GM13976 (cell line): Measurements from ENCODE around the gene NOLC1.

Experiments
- DNase-seq: peaks from one replicate; pipeline ENCODE4 v3.0.0; 2012; ENCODE audit warnings: low spot score
- in situ Hi-C: fragments of 300-500 bp; cut with MboI; formaldehyde crosslinking; loops from one replicate; pipeline ENCODE4 v1.12.0; 2022; ENCODE audit warnings: low sequenced_read_pairs, mixed read lengths, inconsistent platforms; ENCODE audit not compliant: unreplicated experiment
- TF ChIP-seq, protein P1 (sequence below): IDR thresholded peaks from 2 replicates; pipeline ENCODE4 v1.5.1; 2012; ENCODE audit warnings: borderline replicate concordance, mild to moderate bottlenecking; ENCODE audit not compliant: insufficient read depth; ENCODE audit errors: extremely low read depth, missing control alignments, control extremely low read depth

The NOLC1 gene

DNA sequence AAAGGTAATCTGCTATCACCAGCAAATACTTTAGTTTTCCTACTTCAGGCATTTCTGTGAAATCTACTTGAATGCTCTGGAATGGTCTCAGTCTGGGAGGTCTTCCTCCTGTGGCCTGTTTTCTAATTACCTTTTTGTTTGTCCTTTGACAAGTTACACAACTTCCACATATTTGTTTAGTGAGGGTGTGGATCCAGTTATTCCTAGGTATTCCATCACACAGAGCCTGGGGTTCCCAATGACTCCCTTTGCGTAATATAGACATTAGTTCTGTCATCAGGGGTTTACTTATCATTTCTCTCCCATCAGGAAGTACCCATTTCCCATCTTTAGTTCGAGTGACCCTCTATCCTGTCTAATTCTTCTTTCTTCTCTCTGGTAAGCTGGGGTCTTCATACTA lies 45.8 kb downstream of the NOLC1 start:
- TF ChIP-seq, protein P1, sequence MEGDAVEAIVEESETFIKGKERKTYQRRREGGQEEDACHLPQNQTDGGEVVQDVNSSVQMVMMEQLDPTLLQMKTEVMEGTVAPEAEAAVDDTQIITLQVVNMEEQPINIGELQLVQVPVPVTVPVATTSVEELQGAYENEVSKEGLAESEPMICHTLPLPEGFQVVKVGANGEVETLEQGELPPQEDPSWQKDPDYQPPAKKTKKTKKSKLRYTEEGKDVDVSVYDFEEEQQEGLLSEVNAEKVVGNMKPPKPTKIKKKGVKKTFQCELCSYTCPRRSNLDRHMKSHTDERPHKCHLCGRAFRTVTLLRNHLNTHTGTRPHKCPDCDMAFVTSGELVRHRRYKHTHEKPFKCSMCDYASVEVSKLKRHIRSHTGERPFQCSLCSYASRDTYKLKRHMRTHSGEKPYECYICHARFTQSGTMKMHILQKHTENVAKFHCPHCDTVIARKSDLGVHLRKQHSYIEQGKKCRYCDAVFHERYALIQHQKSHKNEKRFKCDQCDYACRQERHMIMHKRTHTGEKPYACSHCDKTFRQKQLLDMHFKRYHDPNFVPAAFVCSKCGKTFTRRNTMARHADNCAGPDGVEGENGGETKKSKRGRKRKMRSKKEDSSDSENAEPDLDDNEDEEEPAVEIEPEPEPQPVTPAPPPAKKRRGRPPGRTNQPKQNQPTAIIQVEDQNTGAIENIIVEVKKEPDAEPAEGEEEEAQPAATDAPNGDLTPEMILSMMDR, result no peak
- in situ Hi-C loops, result no loop called here
- no peak for DNase-seq

- TF ChIP-seq, protein P1, result no peak
- no peak for DNase-seq
- in situ Hi-C loops, result no loop called here
Observed at GRCh38 chr10:102200751-102201640, 48.8 kb downstream of the NOLC1 start.

GRCh38 chr10:102202386-102202785 lies 50.2 kb downstream of the NOLC1 start:
- in situ Hi-C loops, result no loop called here
- TF ChIP-seq, protein P1, result no peak
- DNase-seq, result peak; percentile 44

GRCh38 chr10:102208311-102209035 lies 56.3 kb downstream of the NOLC1 start:
- no peak for DNase-seq
- TF ChIP-seq, protein P1, result no peak
- in situ Hi-C loops, result no loop called here

- no peak for DNase-seq
- in situ Hi-C loops, result no loop called here
- TF ChIP-seq, protein P1, result no peak
Observed at GRCh38 chr10:102211615-102212299, 59.6 kb downstream of the NOLC1 start.
